Common myeloid progenitor, CD34-positive (primary cell): ENCODE results near the gene TUBGCP6.

Experiments
- CTCF ChIA-PET: fragments of 350-600 bp; sonication (Branson Sonifier 250); formaldehyde crosslinking; loops from one replicate; lab custom pipeline; 2021; ENCODE audit warnings: antibody characterized with exemption; lab: Charles Lee
- POLR2A ChIA-PET: fragments of 350-600 bp; sonication (Branson Sonifier 250); formaldehyde crosslinking; loops from one replicate; lab custom pipeline; 2021; ENCODE audit warnings: antibody characterized with exemption; lab: Charles Lee
- DNase-seq, 3 donors: peaks; one replicate each; pipeline versions ENCODE4 v3.0.0 to v3.0.0-alpha.2; 2013
- H3K27ac ChIP-seq, 2 experiments: 1 replicate in 1 of 2; 2 replicates in 1 of 2; pipeline ENCODE4 v1.7.0; 2013; ENCODE audit warnings: inconsistent platforms in 2 of 2, low read length in 2 of 2, mild to moderate bottlenecking in 2 of 2, low read depth in 1 of 2, moderate library complexity in 1 of 2; ENCODE audit not compliant: severe bottlenecking in 2 of 2, insufficient read depth in 1 of 2, poor library complexity in 1 of 2
- H3K27me3 ChIP-seq, 5 experiments: replicated peaks in 2 of 5; 1 replicate in 3 of 5; 2 replicates in 2 of 5; pipeline versions ENCODE4 v1.6.1 to v1.7.0; 2013; ENCODE audit warnings: low read length in 4 of 5, mild to moderate bottlenecking in 2 of 5, moderate library complexity in 2 of 5, inconsistent platforms in 1 of 5; ENCODE audit not compliant: insufficient read depth in 5 of 5, control insufficient read depth in 4 of 5
- H3K36me3 ChIP-seq, 4 experiments: 1 replicate in 2 of 4; 2 replicates in 2 of 4; pipeline versions ENCODE4 v1.6.1 to v1.7.0; 2013; ENCODE audit warnings: low read length in 3 of 4, control low read depth in 1 of 4, mild to moderate bottlenecking in 1 of 4; ENCODE audit not compliant: control insufficient read depth in 4 of 4, insufficient read depth in 4 of 4
- H3K4me1 ChIP-seq, 4 experiments: 1 replicate in 3 of 4; 2 replicates in 1 of 4; pipeline versions ENCODE4 v1.6.1 to v1.7.1; 2013; ENCODE audit warnings: low read length in 3 of 4, mild to moderate bottlenecking in 3 of 4, control low read depth in 1 of 4, inconsistent platforms in 1 of 4, moderate library complexity in 1 of 4; ENCODE audit not compliant: control insufficient read depth in 4 of 4, insufficient read depth in 4 of 4; ENCODE audit errors: control extremely low read depth in 1 of 4
- H3K4me3 ChIP-seq, 7 experiments: 1 replicate in 4 of 7; 2 replicates in 3 of 7; pipeline versions ENCODE4 v1.5.1 to v1.7.0; 2013; ENCODE audit warnings: mild to moderate bottlenecking in 7 of 7, low read length in 6 of 7, moderate library complexity in 6 of 7, inconsistent platforms in 2 of 7, low read depth in 2 of 7, control low read depth in 1 of 7; ENCODE audit not compliant: insufficient read depth in 4 of 7, control insufficient read depth in 1 of 7; ENCODE audit errors: extremely low read depth in 1 of 7
- H3K9me3 ChIP-seq, 5 experiments: 1 replicate in 4 of 5; 2 replicates in 1 of 5; pipeline versions ENCODE4 v1.6.1 to v1.7.1; 2013; ENCODE audit warnings: low read length in 4 of 5, mild to moderate bottlenecking in 2 of 5, inconsistent platforms in 1 of 5, low read depth in 1 of 5, moderate library complexity in 1 of 5; ENCODE audit not compliant: control insufficient read depth in 4 of 5, insufficient read depth in 2 of 5; ENCODE audit errors: control extremely low read depth in 1 of 5
- WGBS: methylation state at CpG from one replicate; pipeline ENCODE4 v1.1.5; 2013; ENCODE audit not compliant: insufficient coverage; 5-methylcytosine and 5-hydroxymethylcytosine counted together

Gene TUBGCP6

GRCh38 chr22:50178471-50178864 is 66.4 kb downstream of the TUBGCP6 start:
- peaks cover 0 to 37% (median 22%) of the 10 kb centered on the region in 4 experiments for H3K4me1 ChIP-seq
- ChIA-PET POLR2A (interaction anchor here (0.8 kb wide), 1 partner anchor 13 kb away, joined by 3 read pairs; no protein-coding TSS in a partner anchor), CTCF (no interaction called here)
- peaks cover 0 to 2% (median 0%) of the 10 kb centered on the region in 5 experiments for H3K27me3 ChIP-seq
- H3K9me3 ChIP-seq: no peaks in the 10 kb centered on the region
- peaks cover 0 to 2% (median 0%) of the 10 kb centered on the region in 4 experiments for H3K36me3 ChIP-seq
- no peak overlapping the region for H3K27ac ChIP-seq
- no peak for DNase-seq
- WGBS: 83% methylated on average over 21 of the region's 22 CpGs
- no peak overlapping the region for H3K4me3 ChIP-seq

- no peaks in the 10 kb centered on the region for H3K9me3 ChIP-seq
- no peak overlapping the region for H3K4me3 ChIP-seq
- WGBS: 70% methylated on average over 59 of the region's 98 CpGs
- DNase-seq: no peak
- POLR2A ChIA-PET: interaction anchor here (0.8 kb wide), 1 partner anchor 13 kb away, joined by 3 read pairs; no protein-coding TSS in a partner anchor
- H3K4me1 ChIP-seq: peaks cover 0 to 43% (median 28%) of the 10 kb centered on the region in 4 experiments
- CTCF ChIA-PET: interaction anchor here (1.7 kb wide), 1 partner anchor 29 kb away, joined by 3 read pairs; no protein-coding TSS in a partner anchor
- H3K27me3 ChIP-seq: peaks cover 0 to 2% (median 0%) of the 10 kb centered on the region in 5 experiments
- peaks cover 0 to 2% (median 0%) of the 10 kb centered on the region in 4 experiments for H3K36me3 ChIP-seq
- H3K27ac ChIP-seq: no peak overlapping the region
Measured at GRCh38 chr22:50177537-50178470, 67.0 kb downstream of the TUBGCP6 start.

- H3K4me3 ChIP-seq: no peak overlapping the region
- DNase-seq: no peak
- H3K36me3 ChIP-seq: peaks cover 0 to 2% (median 0%) of the 10 kb centered on the region in 4 experiments
- peaks cover 0 to 45% (median 30%) of the 10 kb centered on the region in 4 experiments for H3K4me1 ChIP-seq
- peaks cover 0 to 2% (median 0%) of the 10 kb centered on the region in 5 experiments for H3K27me3 ChIP-seq
- H3K27ac ChIP-seq: no peak overlapping the region
- POLR2A ChIA-PET: no interaction called here
- 98% methylated on average over 73 of the region's 76 CpGs for WGBS
- CTCF ChIA-PET: interaction anchor here (1.7 kb wide), 1 partner anchor 29 kb away, joined by 3 read pairs; no protein-coding TSS in a partner anchor
- H3K9me3 ChIP-seq: no peaks in the 10 kb centered on the region
Measured at GRCh38 chr22:50176850-50177536, 67.8 kb downstream of the TUBGCP6 start.

GRCh38 chr22:50175921-50176849 is 68.6 kb downstream of the TUBGCP6 start:
- POLR2A ChIA-PET: no interaction called here
- no peak for DNase-seq

GRCh38 chr22:50175191-50175461 is 69.7 kb downstream of the TUBGCP6 start:
- Histone ChIP-seq H3K36me3 (peaks cover 0 to 2% (median 0%) of the 10 kb centered on the region in 4 experiments), H3K4me3 (no peak overlapping the region), H3K9me3 (no peaks in the 10 kb centered on the region), H3K27me3 (peaks cover 0 to 4% (median 0%) of the 10 kb centered on the region in 5 experiments), H3K27ac (no peak overlapping the region), H3K4me1 (peaks cover 0 to 51% (median 37%) of the 10 kb centered on the region in 4 experiments)
- no peak for DNase-seq
- ChIA-PET POLR2A (interaction anchor here (1.4 kb wide), 1 partner anchor 16 kb away, joined by 10 read pairs; no protein-coding TSS in a partner anchor), CTCF (interaction anchor here (3.2 kb wide), 1 partner anchor 15 kb away, joined by 14 read pairs; no protein-coding TSS in a partner anchor)
- 92% methylated on average over 6 of the region's 6 CpGs for WGBS

More at GRCh38 chr22:50175921-50176849, 68.6 kb downstream of the TUBGCP6 start:
- H3K4me1 ChIP-seq: peaks cover 0 to 50% (median 36%) of the 10 kb centered on the region in 4 experiments
- H3K9me3 ChIP-seq: no peaks in the 10 kb centered on the region
- H3K27ac ChIP-seq: no peak overlapping the region
- 91% methylated on average over 21 of the region's 27 CpGs for WGBS
- H3K27me3 ChIP-seq: peaks cover 0 to 4% (median 0%) of the 10 kb centered on the region in 5 experiments
- H3K36me3 ChIP-seq: peaks cover 0 to 2% (median 0%) of the 10 kb centered on the region in 4 experiments
- CTCF ChIA-PET: interaction anchor here (1.7 kb wide), 1 partner anchor 30 kb away, joined by 3 read pairs; no protein-coding TSS in a partner anchor
- no peak overlapping the region for H3K4me3 ChIP-seq
